HG03066 (cell line): Measurements from ENCODE around the gene PLA2G5.

Experiments used
- ATAC-seq: cut with Tn5 transposase; IDR thresholded peaks from one replicate; pipeline ENCODE4 v1.9.1; 2021; ENCODE audit warnings: low read depth; ENCODE audit not compliant: unreplicated experiment

The PLA2G5 gene

DNA sequence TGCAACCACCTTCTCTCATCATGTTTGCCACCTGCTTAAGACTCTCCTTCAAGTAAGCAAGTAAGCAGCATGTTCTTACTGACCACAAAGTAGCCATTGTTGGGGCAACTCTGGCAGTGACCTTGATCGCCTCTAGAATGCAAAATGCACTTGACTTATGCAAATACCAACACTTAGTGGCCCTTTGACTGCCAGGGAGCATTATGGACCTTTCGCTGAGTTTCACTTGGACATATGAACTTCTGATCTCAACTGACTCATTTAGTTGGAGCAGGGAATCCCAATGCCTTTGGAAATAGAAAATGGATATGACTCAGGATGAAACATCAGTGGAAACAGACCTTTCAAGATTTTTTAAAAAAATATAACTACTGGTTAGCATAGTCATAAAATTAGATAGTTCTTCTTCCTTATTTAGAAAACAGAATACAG lies 6.1 kb upstream of the PLA2G5 start:
- no peak for ATAC-seq

DNA sequence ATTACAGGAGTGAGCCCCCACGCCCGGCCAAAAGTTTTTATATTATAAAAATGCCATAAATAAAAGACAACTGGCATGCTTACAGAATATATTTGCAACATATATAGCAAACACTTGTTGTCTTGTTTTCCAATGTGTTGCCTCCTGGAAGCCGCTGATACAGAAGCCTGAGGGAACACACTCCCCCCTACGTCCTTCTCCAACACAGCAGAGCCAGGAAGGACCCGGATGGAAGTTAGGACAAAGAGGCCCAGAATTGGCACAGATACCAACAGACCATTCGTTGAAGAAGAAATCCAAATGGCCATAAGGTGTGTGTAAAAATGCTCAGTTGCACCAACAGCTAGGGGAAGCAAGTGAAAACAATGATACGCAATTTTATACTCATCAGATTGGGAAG lies 1.3 kb upstream of the PLA2G5 start:
- no peak for ATAC-seq

DNA sequence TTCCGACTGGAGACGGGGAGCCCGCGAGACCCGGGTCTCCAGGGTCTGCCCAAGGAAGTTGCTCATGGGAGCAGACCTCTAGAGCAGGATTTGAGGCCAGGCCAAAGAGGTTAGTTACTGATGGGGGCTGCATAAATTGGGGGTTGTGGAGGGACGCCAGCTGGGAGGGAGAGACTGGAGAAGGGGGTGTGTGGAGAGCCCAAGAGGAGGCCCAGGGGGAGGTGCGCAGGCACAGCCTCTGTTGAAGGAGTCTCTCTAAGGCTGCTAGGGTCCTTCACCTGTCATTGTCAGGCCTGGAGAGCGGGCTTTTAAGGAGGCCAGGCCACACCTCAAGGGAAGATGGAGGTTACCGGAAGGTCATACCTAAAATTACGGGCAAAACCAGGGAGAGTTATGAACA lies 363 bp downstream of the PLA2G5 start:
- ATAC-seq = no peak

DNA sequence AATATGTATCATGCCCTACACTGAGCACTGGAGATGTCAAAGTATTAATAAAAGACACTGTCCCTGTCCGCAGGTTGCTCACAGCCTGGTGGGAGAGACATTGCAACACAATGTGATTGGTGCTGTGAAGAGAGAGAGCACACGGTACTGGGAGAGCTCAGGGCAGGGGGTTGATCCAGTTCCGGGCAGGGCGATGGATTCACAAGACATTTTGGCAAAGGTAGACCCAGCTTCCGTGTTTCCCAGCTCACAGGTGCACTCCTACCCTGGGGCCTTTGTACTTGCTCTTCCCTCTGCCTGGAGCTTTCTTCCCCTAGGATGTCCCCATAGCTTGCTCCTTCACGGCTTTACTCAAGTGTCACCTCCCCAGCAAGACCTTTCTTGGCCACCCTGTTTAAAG lies 1.4 kb downstream of the PLA2G5 start:
- no peak for ATAC-seq

DNA sequence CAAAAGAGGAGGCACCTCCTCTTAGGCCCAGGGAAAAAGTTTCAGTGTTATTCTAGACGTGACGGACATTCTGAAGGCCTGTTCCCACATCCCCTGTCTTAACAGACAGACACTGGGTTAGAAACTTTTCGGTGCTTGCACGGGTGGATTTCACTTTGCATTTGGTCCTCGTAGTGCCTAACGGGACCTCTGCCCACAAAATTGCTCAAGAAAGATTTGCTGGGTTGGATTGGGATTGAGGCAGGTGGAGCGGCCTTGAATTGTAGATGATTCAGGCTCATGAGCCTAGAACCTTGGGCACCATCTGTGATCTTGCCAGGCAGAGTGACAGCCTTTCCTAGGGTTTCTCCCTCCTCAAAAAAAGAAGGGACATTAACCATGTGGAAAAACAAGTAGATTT lies 2.8 kb downstream of the PLA2G5 start:
- ATAC-seq = no peak

DNA sequence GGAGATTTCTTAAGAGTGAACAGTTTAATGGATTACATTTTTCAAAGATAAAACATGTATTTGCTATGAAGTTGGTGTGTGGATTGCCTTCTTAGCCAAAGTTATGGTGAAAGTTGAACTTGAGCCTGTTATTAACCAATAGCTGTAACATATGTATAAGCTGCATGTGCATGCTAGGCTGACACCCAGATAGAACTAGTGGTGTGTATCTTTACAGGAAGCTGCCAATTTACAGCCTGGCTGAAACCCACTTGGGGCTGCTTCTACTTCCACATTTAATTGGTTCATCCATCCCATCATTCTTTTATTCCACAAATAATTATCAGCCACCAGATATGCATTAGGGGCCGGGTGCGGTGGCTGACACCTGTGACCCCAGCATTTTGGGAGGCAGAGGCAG lies 3.3 kb downstream of the PLA2G5 start:
- ATAC-seq = no peak

DNA sequence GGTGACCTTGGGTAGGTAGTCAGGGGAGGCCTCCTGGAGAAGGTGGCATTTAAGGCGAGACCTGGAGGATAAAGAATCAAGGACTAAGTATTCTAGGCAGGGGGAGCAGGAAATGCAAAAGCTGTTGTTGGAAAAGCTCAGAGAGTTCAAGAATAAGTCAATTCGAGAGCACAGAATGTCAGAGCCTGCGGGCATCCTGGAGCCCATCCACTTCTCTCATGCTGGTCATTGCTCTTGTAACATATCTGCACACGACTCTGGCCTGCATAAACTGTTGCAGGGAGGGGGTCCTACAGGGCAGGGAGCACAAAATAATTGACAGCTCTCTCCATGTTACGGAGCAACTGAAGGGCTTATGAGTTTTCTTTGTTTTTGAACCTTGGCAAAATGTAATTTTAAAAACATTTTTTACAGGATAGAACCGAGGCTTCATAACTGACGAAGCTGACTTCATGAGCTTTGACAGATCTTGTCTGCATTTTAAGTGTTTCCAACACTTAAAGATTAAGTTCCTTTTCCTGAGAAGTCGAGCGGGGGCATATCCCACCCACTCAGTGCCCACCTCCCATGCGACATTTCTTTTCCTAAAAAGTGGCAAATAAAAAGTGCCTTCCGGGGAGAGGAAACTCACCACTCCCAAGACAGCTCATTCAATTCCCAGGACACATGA lies 4.2 kb downstream of the PLA2G5 start:
- ATAC-seq = no peak

DNA sequence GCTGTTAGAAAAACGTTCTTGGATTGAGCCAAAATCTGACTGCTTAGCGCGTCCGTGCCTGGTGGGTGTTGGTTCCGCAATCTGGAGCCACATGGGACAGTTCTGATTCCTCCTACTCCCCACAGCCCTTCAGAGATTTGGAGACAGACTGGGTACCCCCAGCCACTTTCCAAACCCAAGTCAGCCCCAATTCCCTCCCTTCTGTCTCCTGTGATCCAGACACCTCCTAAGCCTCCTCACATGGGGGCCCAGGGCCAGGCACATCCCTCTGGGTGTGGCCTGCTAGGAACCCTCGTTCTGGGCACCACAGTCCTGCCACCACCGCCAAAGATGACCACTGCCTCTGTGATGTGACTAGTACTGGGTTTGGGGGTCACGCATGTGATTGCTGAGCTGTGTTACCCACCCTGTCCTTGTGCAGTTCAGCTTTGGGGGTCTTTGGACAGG lies 4.8 kb downstream of the PLA2G5 start:
- ATAC-seq = no peak

DNA sequence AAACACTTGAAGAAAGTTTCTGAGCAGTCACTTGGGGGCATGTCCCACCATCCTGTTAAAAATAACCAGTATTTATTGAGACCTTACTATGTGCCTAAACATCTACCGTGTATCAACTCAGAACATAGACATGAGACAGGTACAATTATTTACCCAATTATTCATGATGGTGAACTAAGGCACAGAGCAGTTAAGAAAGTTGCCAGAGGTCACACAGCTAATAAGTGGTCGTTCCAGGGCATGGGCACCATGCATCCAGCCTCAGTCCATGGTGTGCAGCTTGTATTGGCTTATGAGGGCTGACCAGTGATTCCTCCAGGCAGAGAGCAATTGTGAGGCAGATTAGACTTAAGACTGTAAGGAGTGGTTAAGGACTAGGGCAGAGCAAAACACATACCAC lies 5.4 kb downstream of the PLA2G5 start:
- no peak for ATAC-seq

DNA sequence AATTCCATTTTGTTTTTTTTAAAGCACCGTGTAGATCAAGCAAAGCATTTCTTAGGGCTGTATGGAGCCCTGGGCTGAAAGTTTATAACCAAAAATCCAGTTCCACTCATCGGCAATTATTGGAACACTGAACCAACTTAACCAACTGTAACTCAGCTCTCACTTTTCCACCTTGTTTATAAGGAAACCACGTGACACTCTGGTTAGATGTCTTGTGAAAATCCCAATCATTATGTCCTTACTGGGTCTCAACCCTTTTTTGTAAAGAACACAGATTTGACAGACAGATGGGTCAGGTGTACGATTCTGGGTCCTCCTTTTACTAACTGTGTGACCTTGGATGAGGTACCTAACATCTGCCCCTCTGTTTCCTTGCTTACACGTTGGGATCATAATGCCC lies 6.2 kb downstream of the PLA2G5 start:
- no peak for ATAC-seq

DNA sequence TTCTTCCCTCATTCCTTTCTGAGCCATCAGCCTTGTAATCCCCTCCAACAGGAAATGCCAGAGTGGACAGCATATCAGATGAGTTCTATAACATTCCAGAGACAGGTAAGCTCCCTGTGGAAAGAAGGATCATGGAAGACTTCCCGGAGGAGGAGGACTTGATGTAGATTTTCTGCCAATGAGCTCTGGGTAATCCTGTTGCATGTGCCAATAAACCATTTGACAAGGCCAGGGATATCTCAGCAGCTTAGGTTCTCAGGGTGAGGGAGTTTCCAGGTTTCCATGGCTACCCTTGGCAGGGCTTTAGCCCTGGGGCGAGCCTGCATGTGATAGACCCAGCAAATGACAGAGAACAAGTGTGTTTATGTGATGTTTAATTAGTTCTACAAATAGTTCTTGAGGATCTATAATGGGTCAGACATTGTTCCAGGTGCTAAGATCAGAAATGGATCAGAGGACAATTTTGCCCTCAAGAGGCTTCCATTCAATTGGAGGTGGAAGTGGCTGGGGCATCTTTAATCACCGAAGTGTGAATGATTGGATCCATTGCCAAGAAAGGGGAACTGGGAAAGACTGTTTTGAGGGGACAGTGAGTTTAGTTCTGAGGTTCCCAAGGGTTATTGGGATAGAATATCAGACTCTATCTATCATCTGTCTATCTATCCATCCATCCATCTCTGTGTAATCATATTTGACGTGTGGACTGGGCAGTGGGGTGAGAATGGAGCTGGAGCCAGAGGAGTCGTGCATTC lies 6.9 kb downstream of the PLA2G5 start:
- ATAC-seq = no peak

DNA sequence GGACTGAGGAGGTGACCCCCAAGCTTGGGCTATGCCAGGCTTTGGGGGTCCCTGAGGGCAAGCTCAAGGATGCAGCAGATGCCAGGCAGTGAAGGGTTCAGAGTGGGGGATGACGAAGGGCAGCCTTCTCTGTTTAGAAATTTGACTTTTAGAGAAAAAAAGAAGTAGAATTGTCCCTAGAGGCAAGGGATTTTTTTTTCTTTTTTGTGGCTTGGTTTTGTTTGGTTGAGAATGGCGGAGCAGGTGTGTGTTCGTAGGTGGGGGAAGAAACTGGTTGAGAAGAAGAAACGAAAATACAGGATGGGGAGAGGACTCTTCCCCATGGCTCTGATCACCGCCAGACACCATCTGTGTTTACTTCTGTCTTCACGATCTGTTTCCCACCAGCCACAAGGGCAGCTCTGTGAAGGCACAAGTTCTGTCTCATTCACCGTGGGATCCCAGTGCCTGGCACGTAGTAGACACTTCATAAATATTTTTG lies 8.2 kb downstream of the PLA2G5 start:
- no peak for ATAC-seq

DNA sequence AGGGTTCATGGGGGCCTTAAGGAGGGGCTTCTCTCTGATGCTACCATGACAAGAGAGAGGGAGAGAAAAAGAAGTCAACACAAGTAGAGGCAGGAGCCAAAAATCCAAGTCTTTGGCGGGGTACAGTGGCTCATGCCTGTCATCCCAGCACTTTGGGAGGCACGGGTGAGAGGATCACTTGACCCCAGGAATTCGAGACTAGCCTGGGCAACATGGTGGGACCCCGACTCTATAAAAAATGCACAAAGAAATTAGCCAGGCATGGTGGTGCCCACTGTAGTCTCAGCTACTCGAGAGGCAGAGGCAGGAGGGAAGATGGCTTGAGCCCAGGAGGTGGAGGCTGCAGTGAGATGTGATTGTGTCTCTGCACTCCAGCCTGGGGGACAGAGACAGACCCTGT lies 8.7 kb downstream of the PLA2G5 start:
- ATAC-seq = no peak

DNA sequence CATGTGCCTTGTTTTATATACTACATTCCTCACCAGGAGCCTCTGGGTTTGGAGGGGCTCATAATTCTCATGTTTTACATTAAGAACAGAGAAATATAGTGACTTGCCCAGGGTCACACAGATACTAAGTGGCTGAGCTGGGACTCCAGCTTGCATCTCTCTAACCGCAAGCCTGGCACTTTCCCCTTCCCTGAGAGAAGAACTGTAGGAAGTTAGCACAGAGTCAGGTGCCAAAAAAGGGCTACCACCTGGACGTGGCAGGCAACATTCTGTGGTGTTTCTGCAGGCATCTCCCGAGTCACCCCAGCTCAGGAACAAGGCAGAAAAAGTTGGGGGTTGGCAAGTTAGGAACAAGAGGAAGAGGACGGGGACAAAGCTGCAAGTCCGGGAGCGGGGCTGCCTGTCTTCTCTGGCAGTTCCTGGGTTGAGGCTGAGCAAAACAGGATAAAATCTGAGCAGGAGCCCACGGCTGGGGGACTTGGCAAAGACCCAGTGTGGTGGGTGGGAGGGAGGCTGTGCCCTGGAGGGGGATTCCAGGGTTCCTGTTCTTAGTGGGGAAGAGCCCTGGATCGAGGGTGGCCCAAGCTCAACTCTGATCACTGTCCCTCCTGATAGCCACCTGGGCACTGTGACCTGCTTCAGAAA lies 9.8 kb downstream of the PLA2G5 start:
- ATAC-seq = no peak

DNA sequence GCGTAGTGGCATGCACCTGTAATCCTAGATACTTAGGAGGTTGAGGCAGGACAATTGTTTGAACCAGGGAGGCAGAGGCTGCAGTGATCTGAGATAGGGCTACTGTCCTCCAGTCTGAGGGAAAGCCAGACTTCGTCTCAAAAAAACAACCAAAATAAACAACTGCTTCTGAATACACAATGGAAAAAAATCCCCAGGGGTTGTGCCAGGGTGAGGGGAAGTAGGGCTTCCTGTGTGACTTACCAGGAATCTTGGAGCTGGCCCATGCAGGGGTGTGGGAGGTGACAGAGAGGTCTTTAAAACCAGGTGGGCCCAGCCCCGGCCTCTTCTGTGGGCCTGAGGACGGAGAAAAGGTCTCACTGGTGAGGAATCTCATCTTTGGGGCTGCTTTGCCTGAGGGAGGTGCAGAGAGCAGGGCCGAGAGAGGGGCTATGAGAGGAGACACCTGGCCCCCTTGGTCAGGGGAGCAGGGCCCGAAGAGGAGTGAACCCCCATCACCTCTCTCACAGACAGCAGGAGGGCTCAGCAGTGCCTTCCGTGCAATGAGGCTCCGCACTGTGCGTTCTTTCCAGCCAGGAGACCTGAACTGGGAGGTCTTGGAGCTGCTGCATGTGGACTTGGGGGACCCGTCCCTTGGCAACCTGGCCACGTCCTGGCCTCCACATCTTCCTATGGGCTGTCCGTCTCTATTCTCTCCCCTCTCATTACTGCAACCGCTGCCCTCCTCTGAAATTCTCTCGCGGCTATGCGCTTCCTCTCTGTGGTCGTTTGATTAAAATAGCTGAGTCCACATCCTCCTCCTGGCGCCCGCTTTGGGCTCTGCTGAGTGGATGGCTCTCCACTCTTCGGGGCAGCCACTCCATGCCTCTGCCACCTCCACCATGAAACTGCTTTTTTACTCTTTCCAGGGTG lies 10.7 kb downstream of the PLA2G5 start:
- no peak for ATAC-seq

DNA sequence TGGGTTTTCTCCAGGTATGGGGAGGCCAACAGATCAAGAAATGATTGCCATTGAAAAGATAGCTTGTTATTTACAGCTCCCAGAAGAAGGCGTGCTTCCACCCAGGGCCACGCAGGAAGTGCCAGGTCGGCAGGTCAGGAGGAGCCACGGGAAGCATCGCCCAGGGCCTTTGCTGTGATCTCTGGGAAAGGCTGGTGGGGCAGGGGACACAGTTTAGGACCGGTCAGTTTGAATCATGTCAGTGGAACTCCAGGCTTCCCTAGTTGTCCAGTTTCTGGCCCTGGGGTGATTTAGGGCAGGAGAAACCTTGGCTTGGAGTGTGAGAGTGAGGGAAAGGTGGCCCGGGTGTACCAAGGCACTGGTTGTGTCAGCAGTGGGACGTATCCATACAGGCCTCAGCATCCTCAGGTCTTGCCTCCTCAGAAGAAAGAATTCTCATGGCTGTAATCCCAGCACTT lies 11.4 kb downstream of the PLA2G5 start:
- no peak for ATAC-seq

DNA sequence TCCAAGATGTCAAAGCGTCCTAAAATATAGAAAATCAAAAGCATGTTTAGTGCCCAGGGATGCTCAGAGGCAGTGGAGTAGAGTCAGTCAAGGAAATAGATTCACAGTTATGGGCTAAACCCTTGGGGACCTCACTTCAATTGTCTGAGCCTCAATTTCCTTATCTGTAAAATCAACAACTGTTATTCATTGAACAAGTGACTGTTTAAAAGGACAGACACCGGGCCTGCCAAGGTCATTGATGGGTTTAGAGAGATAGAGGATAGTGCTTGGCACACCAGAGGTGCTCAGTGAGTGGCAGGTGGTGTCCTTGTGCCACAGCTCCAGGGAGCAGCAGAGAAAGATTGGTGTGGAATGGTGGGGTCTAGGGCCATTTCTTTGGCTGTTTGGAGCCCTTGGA lies 12.8 kb downstream of the PLA2G5 start:
- no peak for ATAC-seq

DNA sequence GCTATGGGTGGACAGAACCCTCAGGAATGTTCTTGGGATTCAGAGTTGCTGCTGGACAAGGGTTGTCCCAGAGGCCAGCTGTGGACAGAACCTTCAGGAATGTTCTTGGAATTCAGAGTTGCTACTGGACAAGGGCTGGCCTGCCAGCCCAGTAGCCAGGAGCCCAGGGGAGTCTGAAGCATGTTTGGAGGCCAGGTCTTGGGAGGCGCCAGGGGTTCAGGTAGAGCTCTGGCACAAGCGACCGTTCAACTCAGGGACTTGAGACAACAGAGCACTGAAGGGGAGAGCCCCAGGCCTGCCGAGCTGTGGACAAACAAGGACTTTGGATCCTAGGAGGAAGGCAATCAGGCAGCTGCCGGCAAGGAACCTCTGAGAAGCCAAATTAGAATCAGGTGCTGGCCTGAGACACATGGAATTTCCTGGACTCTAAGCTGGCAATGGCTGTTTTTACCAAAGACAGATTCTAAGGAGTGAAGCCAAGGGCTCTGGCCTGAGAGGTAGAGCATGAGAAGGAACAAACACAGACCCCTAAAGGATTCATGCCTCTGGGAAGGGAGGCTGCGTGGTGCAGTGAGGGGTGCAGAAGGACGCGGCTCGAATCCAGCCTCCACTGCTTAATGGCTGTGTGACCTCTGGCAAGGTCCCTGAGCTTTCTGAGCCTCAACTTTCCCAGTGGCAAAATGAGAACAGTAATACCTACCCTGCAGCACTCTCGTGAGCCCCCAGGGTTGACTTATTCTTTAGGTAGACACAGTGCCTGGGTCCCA lies 13.4 kb downstream of the PLA2G5 start:
- no peak for ATAC-seq

DNA sequence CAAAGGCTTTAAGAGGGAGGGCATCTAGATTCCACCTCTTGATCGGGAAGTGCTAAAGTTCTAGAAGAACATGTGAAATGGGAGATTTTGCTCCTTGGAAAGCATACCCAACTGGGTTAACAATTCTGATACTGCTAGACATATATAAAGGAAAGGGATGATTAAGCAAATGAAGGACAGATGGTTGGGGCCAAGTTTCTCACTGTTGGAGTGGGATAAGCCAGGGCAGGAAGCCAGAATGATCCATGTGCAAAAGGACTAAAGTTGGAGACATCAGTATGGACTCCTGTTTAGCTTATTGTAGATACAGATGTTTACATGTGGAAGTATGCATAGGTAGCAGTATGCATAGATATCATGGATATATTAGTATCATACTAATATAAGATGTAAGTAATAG lies 16.8 kb downstream of the PLA2G5 start:
- ATAC-seq = no peak

DNA sequence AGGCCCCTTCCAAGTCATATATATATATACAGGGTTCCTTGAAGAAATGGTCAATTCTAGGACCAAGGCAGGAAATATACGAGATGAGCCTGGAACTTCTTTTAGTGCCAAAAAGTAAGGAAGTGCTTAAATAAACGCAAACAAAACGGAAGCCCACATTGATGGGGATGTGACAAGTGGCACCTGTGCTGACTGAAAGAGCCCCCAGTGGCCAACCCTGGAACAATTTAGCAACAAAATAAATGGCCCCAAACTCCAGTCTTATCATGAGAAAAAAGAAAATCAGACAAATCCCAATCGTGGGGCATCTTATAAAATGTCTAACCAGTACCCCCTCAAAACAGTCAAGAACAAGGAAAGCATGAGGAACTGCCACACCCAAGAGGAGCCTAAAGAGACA lies 17.7 kb downstream of the PLA2G5 start:
- ATAC-seq = no peak
